GM12892 (cell line): ENCODE data around the gene RGL2.

Experiments
- POLR2A ChIP-seq: IDR thresholded peaks from 2 replicates; pipeline ENCODE4 v1.6.1; 2011; ENCODE audit warnings: low read depth, low read length, control low read depth
- POLR2AphosphoS5 ChIP-seq: IDR thresholded peaks from 2 replicates; pipeline ENCODE4 v1.6.1; 2011; ENCODE audit warnings: low read depth, low read length, control low read depth

- no peak; the same call in 1 of the 2 replicates for TF ChIP-seq POLR2A
- TF ChIP-seq POLR2AphosphoS5, result peak; percentile 69; the same call in 1 of the 2 replicates
These were observed 20.9 kb downstream of the RGL2 start for GRCh38 chr6:33277663-33278391.
